Measurements from ENCODE around the gene TBC1D22A.

GRCh38 chr22:47112582-47112965 is 350.1 kb downstream of the TBC1D22A start:
- TF ChIP-seq CTCF (IDR thresholded peaks at IDR 0.05) (no peak), POLR2A (IDR thresholded peaks at IDR 0.05) (no peak)
